BLaER1 treated with 17β-estradiol and CSF1 and Interleukin-3, amounts not matched to agents 10 nM and 100 nM (cell line): Measurements from ENCODE around the gene CASP5.
"Not testable (repeated sequence)": the region's sequence is repeated elsewhere in the genome, so short reads cannot be mapped to it uniquely, and the experiment has no call there.

ENCODE experiments used
- H3K27ac ChIP-seq, 11 experiments: shearing (Covaris generic); formaldehyde crosslinking; 2 replicates each; pipeline ENCODE4 v1.8.1; 2022
- H3K27me3 ChIP-seq, 11 experiments: shearing (Covaris generic); formaldehyde crosslinking; 2 replicates each; pipeline ENCODE4 v1.8.1; 2022
- H3K36me3 ChIP-seq, 11 experiments: shearing (Covaris generic); formaldehyde crosslinking; 2 replicates each; pipeline ENCODE4 v1.8.1; 2022
- H3K4me1 ChIP-seq, 10 experiments: shearing (Covaris generic); formaldehyde crosslinking; 2 replicates each; pipeline ENCODE4 v1.8.1; 2022
- H3K4me2 ChIP-seq, 11 experiments: shearing (Covaris generic); formaldehyde crosslinking; 2 replicates each; pipeline ENCODE4 v1.8.1; 2022
- H3K4me3 ChIP-seq, 10 experiments: shearing (Covaris generic); formaldehyde crosslinking; 2 replicates each; pipeline ENCODE4 v1.8.1; 2022
- H3K9ac ChIP-seq, 11 experiments: shearing (Covaris generic); formaldehyde crosslinking; 2 replicates each; pipeline ENCODE4 v1.8.1; 2022
- H3K9me3 ChIP-seq, 11 experiments: shearing (Covaris generic); formaldehyde crosslinking; replicated peaks in 1 of 11; 2 replicates each; pipeline ENCODE4 v1.8.1; 2022
- H4K20me1 ChIP-seq, 11 experiments: shearing (Covaris generic); formaldehyde crosslinking; 2 replicates each; pipeline ENCODE4 v1.8.1; 2022
- Cebpa-rat ChIP-seq, 11 experiments: shearing (Covaris generic); IDR thresholded peaks; 2 replicates each; pipeline ENCODE4 v1.8.1; 2022

Gene CASP5

GRCh38 chr11:104997288-104997687, 25.7 kb downstream of the CASP5 start:
- no peak for TF ChIP-seq Cebpa-rat (IDR thresholded peaks at IDR 0.05)
- Histone ChIP-seq H3K9ac (no peak overlapping the region), H4K20me1 (no peaks in the 10 kb centered on the region), H3K9me3 (peaks cover 0 to 23% (median 0%) of the 10 kb centered on the region in 11 experiments; a peak in 7 of 22 replicates), H3K27me3 (no peaks in the 10 kb centered on the region), H3K4me2 (no peak overlapping the region), H3K27ac (no peak overlapping the region), H3K4me1 (no peaks in the 10 kb centered on the region), H3K36me3 (peaks cover 0 to 99% (median 0%) of the 10 kb centered on the region in 11 experiments; a peak in 6 of 22 replicates), H3K4me3 (no peak overlapping the region)

- Histone ChIP-seq H4K20me1 (no peaks in the 10 kb centered on the region), H3K4me2 (no peak overlapping the region), H3K27ac (no peak overlapping the region), H3K4me3 (no peak overlapping the region), H3K9me3 (peaks cover 0 to 20% (median 0%) of the 10 kb centered on the region in 11 experiments; a peak in 7 of 22 replicates), H3K4me1 (no peaks in the 10 kb centered on the region), H3K27me3 (no peaks in the 10 kb centered on the region), H3K9ac (no peak overlapping the region), H3K36me3 (peaks cover 0 to 81% (median 0%) of the 10 kb centered on the region in 11 experiments; a peak in 6 of 22 replicates)
- TF ChIP-seq Cebpa-rat (IDR thresholded peaks at IDR 0.05) = no peak
These were observed 28.0 kb downstream of the CASP5 start for GRCh38 chr11:104995001-104995408.

- Histone ChIP-seq H3K4me3 (no peak overlapping the region), H3K9ac (no peak overlapping the region), H3K36me3 (peaks cover 0 to 67% (median 0%) of the 10 kb centered on the region in 11 experiments; a peak in 6 of 22 replicates), H3K27me3 (no peaks in the 10 kb centered on the region), H3K9me3 (peaks cover 0 to 36% (median 6%) of the 10 kb centered on the region in 11 experiments; a peak in 14 of 22 replicates), H3K4me2 (no peak overlapping the region), H3K4me1 (no peaks in the 10 kb centered on the region), H3K27ac (no peak overlapping the region), H4K20me1 (no peaks in the 10 kb centered on the region)
- no peak for TF ChIP-seq Cebpa-rat (IDR thresholded peaks at IDR 0.05)
These were observed 30.2 kb downstream of the CASP5 start for GRCh38 chr11:104992781-104993180.

GRCh38 chr11:104991994-104992393, 31.0 kb downstream of the CASP5 start:
- Histone ChIP-seq H3K4me2 (no peak overlapping the region), H3K36me3 (peaks cover 0 to 59% (median 0%) of the 10 kb centered on the region in 11 experiments; a peak in 6 of 22 replicates), H4K20me1 (no peaks in the 10 kb centered on the region), H3K9me3 (peaks cover 0 to 36% (median 6%) of the 10 kb centered on the region in 11 experiments; a peak in 14 of 22 replicates), H3K4me3 (no peak overlapping the region), H3K27ac (no peak overlapping the region), H3K4me1 (no peaks in the 10 kb centered on the region), H3K27me3 (no peaks in the 10 kb centered on the region), H3K9ac (no peak overlapping the region)
- TF ChIP-seq Cebpa-rat (IDR thresholded peaks at IDR 0.05) = no peak

GRCh38 chr11:104984808-104985207, 38.2 kb downstream of the CASP5 start:
- Histone ChIP-seq H3K4me1 (peaks cover 0 to 14% (median 0%) of the 10 kb centered on the region in 10 experiments; a peak in 4 of 20 replicates), H3K9ac (no peak overlapping the region), H4K20me1 (no peaks in the 10 kb centered on the region), H3K27ac (no peak overlapping the region), H3K4me2 (no peak overlapping the region), H3K9me3 (peaks cover 0 to 14% (median 6%) of the 10 kb centered on the region in 11 experiments; a peak in 13 of 22 replicates), H3K27me3 (no peaks in the 10 kb centered on the region), H3K4me3 (no peak overlapping the region), H3K36me3 (peaks cover 0 to 8% (median 0%) of the 10 kb centered on the region in 11 experiments; a peak in 1 of 22 replicates)
- no peak for TF ChIP-seq Cebpa-rat (IDR thresholded peaks at IDR 0.05)

GRCh38 chr11:104979839-104980238, 43.1 kb downstream of the CASP5 start:
- Histone ChIP-seq H3K4me3 (no peak overlapping the region), H3K4me1 (peaks cover 0 to 14% (median 0%) of the 10 kb centered on the region in 10 experiments; a peak in 4 of 20 replicates), H3K27ac (no peak overlapping the region), H3K9me3 (peaks cover 0 to 25% (median 3%) of the 10 kb centered on the region in 11 experiments; a peak in 9 of 22 replicates), H3K9ac (no peak overlapping the region), H3K27me3 (no peaks in the 10 kb centered on the region), H4K20me1 (no peaks in the 10 kb centered on the region), H3K36me3 (0 out of 22 replicates have a peak, but pooled peaks cover 0 to 9% (median 0%) of the 10 kb centered on the region in 11 experiments), H3K4me2 (no peak overlapping the region)
- TF ChIP-seq Cebpa-rat (IDR thresholded peaks at IDR 0.05) = no peak

- H3K27me3 ChIP-seq = no peaks in the 10 kb centered on the region
- no peak for TF ChIP-seq Cebpa-rat (IDR thresholded peaks at IDR 0.05)
- H3K9ac ChIP-seq = no peak overlapping the region
- no peak overlapping the region for H3K4me3 ChIP-seq
- H3K27ac ChIP-seq = no peak overlapping the region
- H3K9me3 ChIP-seq = peaks cover 23 to 83% (median 38%) of the 10 kb centered on the region in 11 experiments
- no peak overlapping the region for H3K4me2 ChIP-seq
- H4K20me1 ChIP-seq = no peaks in the 10 kb centered on the region
- H3K4me1 ChIP-seq = peaks cover 0 to 12% (median 4%) of the 10 kb centered on the region in 10 experiments; a peak in 12 of 20 replicates
- H3K36me3 ChIP-seq = 0 out of 22 replicates have a peak, but pooled peaks cover 0 to 9% (median 0%) of the 10 kb centered on the region in 11 experiments
These were observed 49.4 kb downstream of the CASP5 start for GRCh38 chr11:104973616-104974015.

- H3K27me3 ChIP-seq, H3K36me3 ChIP-seq, H3K4me3 ChIP-seq, H3K27ac ChIP-seq, H4K20me1 ChIP-seq, H3K4me2 ChIP-seq, H3K9ac ChIP-seq: not testable (repeated sequence)
- H3K4me1 ChIP-seq = peaks cover 0 to 15% (median 10%) of the 10 kb centered on the region in 10 experiments; a peak in 15 of 20 replicates
- peaks cover 23 to 83% (median 38%) of the 10 kb centered on the region in 11 experiments for H3K9me3 ChIP-seq
These were observed 50.0 kb downstream of the CASP5 start for GRCh38 chr11:104972924-104973323.

- Histone ChIP-seq H3K9ac (no peak overlapping the region), H3K9me3 (peaks cover 23 to 79% (median 38%) of the 10 kb centered on the region in 11 experiments), H3K27ac (no peak overlapping the region), H3K27me3 (no peaks in the 10 kb centered on the region), H3K4me3 (no peak overlapping the region), H3K4me2 (no peak overlapping the region), H4K20me1 (no peaks in the 10 kb centered on the region), H3K4me1 (peaks cover 0 to 37% (median 14%) of the 10 kb centered on the region in 10 experiments; a peak in 15 of 20 replicates), H3K36me3 (0 out of 22 replicates have a peak, but pooled peaks cover 0 to 12% (median 0%) of the 10 kb centered on the region in 11 experiments)
- TF ChIP-seq Cebpa-rat (IDR thresholded peaks at IDR 0.05) = no peak
These were observed 52.2 kb downstream of the CASP5 start for GRCh38 chr11:104970756-104971155.
